ENCODE measurements around the gene CTDP1. TPM values are rescaled to one million over a fixed set of nuclear protein-coding genes. Genes with fewer than 3 reads are reported as not detected.
"Not testable (repeated sequence)": the region's sequence is repeated elsewhere in the genome, so short reads cannot be mapped to it uniquely, and the experiment has no call there.

Gene CTDP1
- total RNA-seq, 2 experiments from 2014 or later: 69.0 to 79.6 TPM

DNA sequence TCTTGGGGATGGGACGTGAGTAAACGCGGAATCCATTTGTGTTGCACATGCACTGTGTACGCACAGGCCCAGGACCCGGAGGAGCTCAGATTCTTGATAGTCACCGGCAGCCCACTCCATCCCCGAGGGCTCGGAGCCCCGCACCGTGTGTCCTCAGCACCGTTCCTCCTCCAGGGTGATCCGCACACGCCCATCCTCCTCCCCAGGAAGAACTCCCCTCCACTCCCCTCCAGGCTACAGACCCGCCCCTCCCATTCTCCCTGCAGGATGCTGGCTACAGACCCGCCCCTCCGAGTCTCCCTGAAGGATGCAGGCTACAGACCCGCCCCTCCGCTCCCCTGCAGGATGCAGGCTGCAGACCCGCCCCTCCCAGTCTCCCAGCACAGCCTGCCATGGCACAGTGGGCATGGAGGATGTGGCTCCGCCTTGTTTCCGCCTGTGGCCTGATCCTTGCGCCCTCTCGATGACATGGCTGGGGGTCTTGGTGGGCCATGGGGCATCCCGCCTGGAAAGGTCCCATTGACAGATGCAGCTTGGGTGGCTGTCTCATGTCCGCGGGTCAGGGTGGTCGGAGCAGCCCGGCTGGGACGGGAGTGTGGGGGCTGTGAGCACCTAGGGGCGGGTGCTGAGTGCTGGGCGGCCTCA is 14.1 kb downstream of the CTDP1 start:
- TF ChIP-seq, protein P1, sequence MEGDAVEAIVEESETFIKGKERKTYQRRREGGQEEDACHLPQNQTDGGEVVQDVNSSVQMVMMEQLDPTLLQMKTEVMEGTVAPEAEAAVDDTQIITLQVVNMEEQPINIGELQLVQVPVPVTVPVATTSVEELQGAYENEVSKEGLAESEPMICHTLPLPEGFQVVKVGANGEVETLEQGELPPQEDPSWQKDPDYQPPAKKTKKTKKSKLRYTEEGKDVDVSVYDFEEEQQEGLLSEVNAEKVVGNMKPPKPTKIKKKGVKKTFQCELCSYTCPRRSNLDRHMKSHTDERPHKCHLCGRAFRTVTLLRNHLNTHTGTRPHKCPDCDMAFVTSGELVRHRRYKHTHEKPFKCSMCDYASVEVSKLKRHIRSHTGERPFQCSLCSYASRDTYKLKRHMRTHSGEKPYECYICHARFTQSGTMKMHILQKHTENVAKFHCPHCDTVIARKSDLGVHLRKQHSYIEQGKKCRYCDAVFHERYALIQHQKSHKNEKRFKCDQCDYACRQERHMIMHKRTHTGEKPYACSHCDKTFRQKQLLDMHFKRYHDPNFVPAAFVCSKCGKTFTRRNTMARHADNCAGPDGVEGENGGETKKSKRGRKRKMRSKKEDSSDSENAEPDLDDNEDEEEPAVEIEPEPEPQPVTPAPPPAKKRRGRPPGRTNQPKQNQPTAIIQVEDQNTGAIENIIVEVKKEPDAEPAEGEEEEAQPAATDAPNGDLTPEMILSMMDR (IDR thresholded peaks at IDR 0.05): no peak

DNA sequence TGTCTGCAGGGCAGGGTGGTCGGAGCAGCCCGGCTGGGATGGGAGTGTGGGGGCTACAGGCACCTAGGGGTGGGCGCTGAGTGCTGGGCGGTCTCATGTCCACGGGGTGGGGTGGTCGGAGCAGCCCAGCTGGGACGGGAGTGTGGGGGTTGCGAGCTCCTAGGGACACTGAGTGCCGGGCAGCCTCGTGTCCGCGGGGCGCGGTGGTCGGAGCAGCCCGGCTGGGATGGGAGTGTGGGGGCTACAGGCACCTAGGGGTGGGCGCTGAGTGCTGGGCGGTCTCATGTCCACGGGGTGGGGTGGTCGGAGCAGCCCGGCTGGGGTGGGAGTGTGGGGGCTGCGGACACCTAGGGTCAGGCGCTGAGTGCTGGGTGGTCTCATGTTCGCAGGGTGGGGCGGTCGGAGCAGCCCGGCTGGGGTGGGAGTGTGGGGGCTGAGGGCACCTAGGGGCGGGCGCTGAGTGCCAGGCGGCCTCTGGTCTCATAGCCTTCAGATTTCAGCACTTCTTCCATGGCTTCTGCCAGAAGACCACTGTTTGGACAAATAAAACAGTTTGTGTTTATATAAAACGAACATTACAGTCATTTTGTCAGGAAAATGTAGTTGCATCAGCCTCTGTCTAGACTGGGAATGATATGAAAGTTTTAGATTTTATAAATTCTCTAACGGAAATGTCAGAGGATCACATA is 14.7 kb downstream of the CTDP1 start:
- ATAC-seq (ENCODE audit: poor library complexity); H3K27me3 ChIP-seq (ENCODE audit: control insufficient read depth in 1 of 2, insufficient read depth in 2 of 2, low read length in 2 of 2); POLR2A ChIA-PET; H3K27ac ChIP-seq (ENCODE audit: low read depth in 1 of 2, low read length in 2 of 2); CTCF ChIA-PET; H3K9me3 Mint-ChIP-seq; H3K4me3 Mint-ChIP-seq; DNase-seq; H3K9me3 ChIP-seq (ENCODE audit: control insufficient read depth in 1 of 2, insufficient read depth in 1 of 2, low read length in 2 of 2); H3K4me3 ChIP-seq (ENCODE audit: low read length); intact Hi-C loops (cut with DNase I, micrococcal nuclease); H3K27ac Mint-ChIP-seq; H3K27me3 Mint-ChIP-seq: not testable (repeated sequence)
- Mint-ChIP-seq H3K4me1 (ENCODE audit: low read depth) (peaks cover 32% of the 10 kb centered on the region), H3K36me3 (ENCODE audit: low read depth) (peaks cover 66% of the 10 kb centered on the region)
- Histone ChIP-seq H3K36me3 (ENCODE audit: insufficient read depth, low read length) (peaks cover 46% of the 10 kb centered on the region), H3K4me1 (ENCODE audit: insufficient read depth, low read length) (peaks cover 24% of the 10 kb centered on the region)

More for the DNA sequence above, 14.1 kb downstream of the CTDP1 start:
- Histone ChIP-seq H3K27ac (ENCODE audit: low read depth in 1 of 2, low read length in 2 of 2) (no peak overlapping the region), H3K9me3 (ENCODE audit: control insufficient read depth in 1 of 2, insufficient read depth in 1 of 2, low read length in 2 of 2) (peaks cover 0 to 3% of the 10 kb centered on the region in 2 experiments), H3K27me3 (ENCODE audit: control insufficient read depth in 1 of 2, insufficient read depth in 2 of 2, low read length in 2 of 2) (no peaks in the 10 kb centered on the region), H3K4me1 (ENCODE audit: insufficient read depth, low read length) (peaks cover 24% of the 10 kb centered on the region), H3K36me3 (ENCODE audit: insufficient read depth, low read length) (peaks cover 40% of the 10 kb centered on the region), H3K4me3 (ENCODE audit: low read length) (no peak overlapping the region)
- Mint-ChIP-seq H3K36me3 (ENCODE audit: low read depth) (peaks cover 65% of the 10 kb centered on the region), H3K4me1 (ENCODE audit: low read depth) (peaks cover 38% of the 10 kb centered on the region), H3K4me3 (no peak overlapping the region), H3K27me3 (no peaks in the 10 kb centered on the region), H3K27ac (no peak overlapping the region), H3K9me3 (no peaks in the 10 kb centered on the region)
- POLR2A ChIA-PET: no interaction called here
- CTCF ChIA-PET: no interaction called here
- ATAC-seq (ENCODE audit: poor library complexity) (no peak), DNase-seq (no peak)
- intact Hi-C loops (cut with DNase I, micrococcal nuclease): no loop called here

DNA sequence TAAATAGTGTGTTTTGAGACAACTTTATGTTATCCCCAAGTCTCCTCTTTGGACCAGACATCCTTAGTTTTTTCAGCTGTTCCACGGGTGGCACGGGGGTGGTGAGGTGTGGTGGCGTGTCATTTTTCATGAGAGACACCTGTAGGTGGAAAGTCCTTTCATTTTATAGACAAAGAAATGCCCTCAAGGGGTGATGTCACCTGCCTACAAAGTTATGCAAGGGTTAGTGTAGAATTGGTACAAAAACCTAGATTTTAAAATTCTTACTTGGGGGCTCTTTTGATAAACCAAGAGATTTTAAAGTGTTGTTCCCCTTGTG is 15.3 kb downstream of the CTDP1 start:
- Histone ChIP-seq H3K9me3 (ENCODE audit: control insufficient read depth in 1 of 2, insufficient read depth in 1 of 2, low read length in 2 of 2) (peaks cover 0 to 3% of the 10 kb centered on the region in 2 experiments), H3K36me3 (ENCODE audit: insufficient read depth, low read length) (peaks cover 51% of the 10 kb centered on the region), H3K4me3 (ENCODE audit: low read length) (no peak overlapping the region), H3K27ac (ENCODE audit: low read depth in 1 of 2, low read length in 2 of 2) (no peak overlapping the region), H3K27me3 (ENCODE audit: control insufficient read depth in 1 of 2, insufficient read depth in 2 of 2, low read length in 2 of 2) (no peaks in the 10 kb centered on the region), H3K4me1 (ENCODE audit: insufficient read depth, low read length) (peaks cover 19% of the 10 kb centered on the region)
- Mint-ChIP-seq H3K4me1 (ENCODE audit: low read depth) (peaks cover 27% of the 10 kb centered on the region), H3K4me3 (no peak overlapping the region), H3K27me3 (no peaks in the 10 kb centered on the region), H3K9me3 (no peaks in the 10 kb centered on the region), H3K36me3 (ENCODE audit: low read depth) (peaks cover 70% of the 10 kb centered on the region), H3K27ac (no peak overlapping the region)
- ChIA-PET POLR2A (no interaction called here), CTCF (no interaction called here)
- intact Hi-C loops (cut with DNase I, micrococcal nuclease): no loop called here
- TF ChIP-seq, protein P1 (IDR thresholded peaks at IDR 0.05): no peak
- DNase-seq (no peak), ATAC-seq (ENCODE audit: poor library complexity) (no peak)
